ENCODE data around the gene HNF1A. TPM values are rescaled to one million over a fixed set of nuclear protein-coding genes. Genes with fewer than 3 reads are reported as not detected.

HNF1A gene
- total and polyA plus RNA-seq, 8 donors: 0.89 to 14.5 (median 6.0) TPM

- Histone ChIP-seq H3K9me3 (no peaks in the 10 kb centered on the region), H3K36me3 (peaks cover 0 to 42% (median 36%) of the 10 kb centered on the region in 4 donors), H3K4me1 (peaks cover 0 to 5% (median 4%) of the 10 kb centered on the region in 4 donors), H3K27ac (no peak overlapping the region), H3K27me3 (no peaks in the 10 kb centered on the region), H3K4me3 (no peak overlapping the region)
- no peak for TF ChIP-seq POLR2A (IDR thresholded peaks at IDR 0.05)
- TF ChIP-seq POLR2AphosphoS5 (IDR thresholded peaks at IDR 0.05): no peak
- TF ChIP-seq EP300 (IDR thresholded peaks at IDR 0.05): no peak
- TF ChIP-seq CTCF (IDR thresholded peaks at IDR 0.05): no peak
- DNase-seq: no peak
- WGBS, 5 donors: 87 to 95% (median 94%) methylated on average over 12 to 15 of the region's 15 CpGs
- intact Hi-C loops (cut with DNase I; ENCODE audit: low total_unique reads): no loop called here
Observed at GRCh38 chr12:120994059-120994458, 15.7 kb downstream of the HNF1A start.

GRCh38 chr12:120994589-120995337 is 16.4 kb downstream of the HNF1A start:
- TF ChIP-seq EP300 (IDR thresholded peaks at IDR 0.05) (no peak), POLR2AphosphoS5 (IDR thresholded peaks at IDR 0.05) (no peak), POLR2A (IDR thresholded peaks at IDR 0.05) (no peak), CTCF (IDR thresholded peaks at IDR 0.05) (no peak)
- intact Hi-C loops (cut with DNase I; ENCODE audit: low total_unique reads): no loop called here
- DNase-seq: no peak
- peaks cover 7 to 12% (median 11%) of the 10 kb centered on the region in 4 donors for H3K4me1 ChIP-seq
- no peak overlapping the region for H3K27ac ChIP-seq
- 91 to 99% (median 94%) methylated on average over 2 of the region's 2 CpGs for WGBS, 5 donors
- no peak overlapping the region for H3K4me3 ChIP-seq
- no peaks in the 10 kb centered on the region for H3K9me3 ChIP-seq
- no peaks in the 10 kb centered on the region for H3K27me3 ChIP-seq
- H3K36me3 ChIP-seq: peaks cover 0 to 41% (median 35%) of the 10 kb centered on the region in 4 donors

GRCh38 chr12:120996133-120996746 is 17.9 kb downstream of the HNF1A start:
- WGBS, 5 donors: 78 to 87% (median 81%) methylated on average over 7 to 11 of the region's 11 CpGs
- Histone ChIP-seq H3K27ac (no peak overlapping the region), H3K36me3 (peaks cover 0 to 45% (median 40%) of the 10 kb centered on the region in 4 donors), H3K4me1 (peaks cover 19 to 26% (median 24%) of the 10 kb centered on the region in 4 donors), H3K27me3 (no peaks in the 10 kb centered on the region), H3K4me3 (no peak overlapping the region), H3K9me3 (no peaks in the 10 kb centered on the region)
- DNase-seq: no peak
- TF ChIP-seq CTCF (IDR thresholded peaks at IDR 0.05) (no peak), POLR2A (IDR thresholded peaks at IDR 0.05) (no peak), EP300 (IDR thresholded peaks at IDR 0.05) (no peak), POLR2AphosphoS5 (IDR thresholded peaks at IDR 0.05) (no peak)
- intact Hi-C loops (cut with DNase I; ENCODE audit: low total_unique reads): no loop called here

GRCh38 chr12:120997448-120997847 is 19.1 kb downstream of the HNF1A start:
- no peak overlapping the region for H3K4me3 ChIP-seq
- H3K27me3 ChIP-seq: no peaks in the 10 kb centered on the region
- TF ChIP-seq POLR2AphosphoS5 (IDR thresholded peaks at IDR 0.05) (no peak), EP300 (IDR thresholded peaks at IDR 0.05) (no peak), POLR2A (IDR thresholded peaks at IDR 0.05) (no peak), CTCF (IDR thresholded peaks at IDR 0.05) (no peak)
- no peak overlapping the region for H3K27ac ChIP-seq
- H3K36me3 ChIP-seq: peaks cover 0 to 57% (median 52%) of the 10 kb centered on the region in 4 donors
- H3K4me1 ChIP-seq: peaks cover 23 to 37% (median 33%) of the 10 kb centered on the region in 4 donors
- no peaks in the 10 kb centered on the region for H3K9me3 ChIP-seq
- 80 to 93% (median 83%) methylated on average over 1 to 9 of the region's 9 CpGs for WGBS, 5 donors
- intact Hi-C loops (cut with DNase I; ENCODE audit: low total_unique reads): no loop called here
- no peak for DNase-seq
